ENCODE data around the gene CCDC92B.

- TF ChIP-seq ATF6 (CRISPR knock-in tag; IDR thresholded peaks at IDR 0.05) (no peak), CTCF (IDR thresholded peaks at IDR 0.05) (no peak), TP53 (CRISPR knock-in tag; IDR thresholded peaks at IDR 0.05) (no peak), ZNF317 (CRISPR knock-in tag; IDR thresholded peaks at IDR 0.05; ENCODE audit: borderline replicate concordance, low read depth) (no peak), ZNF416 (CRISPR knock-in tag; IDR thresholded peaks at IDR 0.05) (no peak), RELA (CRISPR knock-in tag; IDR thresholded peaks at IDR 0.05; ENCODE audit: borderline replicate concordance) (no peak), CBFB (CRISPR knock-in tag; IDR thresholded peaks at IDR 0.05; ENCODE audit: low read depth) (no peak), NR3C1 (CRISPR knock-in tag; conservative IDR thresholded peaks at IDR 0.05; ENCODE audit: low read depth) (no peak), ELF4 (CRISPR knock-in tag; IDR thresholded peaks at IDR 0.05; ENCODE audit: low read depth) (no peak), GABPB1 (CRISPR knock-in tag; IDR thresholded peaks at IDR 0.05) (no peak)
- TF ChIP-seq, protein P1, sequence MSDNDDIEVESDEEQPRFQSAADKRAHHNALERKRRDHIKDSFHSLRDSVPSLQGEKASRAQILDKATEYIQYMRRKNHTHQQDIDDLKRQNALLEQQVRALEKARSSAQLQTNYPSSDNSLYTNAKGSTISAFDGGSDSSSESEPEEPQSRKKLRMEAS (CRISPR knock-in tag; IDR thresholded peaks at IDR 0.05), result no peak
Observed at GRCh38 chr17:2710071-2710802, 39.2 kb downstream of the CCDC92B start.

Data from WTC11 (cell line).